Mesodermal cell (in vitro differentiated cells): Measurements from ENCODE around the gene SGMS1.

ENCODE experiments used
- H3K27ac ChIP-seq: 2 replicates; pipeline ENCODE4 v1.7.0; 2013; ENCODE audit warnings: mild to moderate bottlenecking, low read depth, low read length, moderate library complexity; ENCODE audit not compliant: severe bottlenecking
- H3K36me3 ChIP-seq: 2 replicates; pipeline ENCODE4 v1.7.1; 2013; ENCODE audit warnings: mild to moderate bottlenecking, low read length, moderate library complexity; ENCODE audit not compliant: control insufficient read depth, insufficient read depth
- H3K4me1 ChIP-seq: one replicate; pipeline ENCODE4 v1.7.1; 2013; ENCODE audit warnings: mild to moderate bottlenecking, low read length; ENCODE audit not compliant: insufficient read depth, control insufficient read depth, poor library complexity, severe bottlenecking
- H3K4me3 ChIP-seq: 2 replicates; pipeline ENCODE4 v1.7.0; 2013; ENCODE audit warnings: low read length, control low read depth, mild to moderate bottlenecking; ENCODE audit not compliant: insufficient read depth, poor library complexity, severe bottlenecking; ENCODE audit errors: extremely low read depth
- H3K9me3 ChIP-seq: 2 replicates; pipeline ENCODE4 v1.7.1; 2013; ENCODE audit warnings: mild to moderate bottlenecking, low read length, moderate library complexity; ENCODE audit not compliant: control insufficient read depth
- WGBS, 2 experiments: methylation state at CpG; one replicate each; pipeline ENCODE4 v1.1.5; 2013; ENCODE audit warnings: missing lambda C conversion rate in 2 of 2; ENCODE audit not compliant: insufficient coverage in 2 of 2; 5-methylcytosine and 5-hydroxymethylcytosine counted together

SGMS1 gene

DNA sequence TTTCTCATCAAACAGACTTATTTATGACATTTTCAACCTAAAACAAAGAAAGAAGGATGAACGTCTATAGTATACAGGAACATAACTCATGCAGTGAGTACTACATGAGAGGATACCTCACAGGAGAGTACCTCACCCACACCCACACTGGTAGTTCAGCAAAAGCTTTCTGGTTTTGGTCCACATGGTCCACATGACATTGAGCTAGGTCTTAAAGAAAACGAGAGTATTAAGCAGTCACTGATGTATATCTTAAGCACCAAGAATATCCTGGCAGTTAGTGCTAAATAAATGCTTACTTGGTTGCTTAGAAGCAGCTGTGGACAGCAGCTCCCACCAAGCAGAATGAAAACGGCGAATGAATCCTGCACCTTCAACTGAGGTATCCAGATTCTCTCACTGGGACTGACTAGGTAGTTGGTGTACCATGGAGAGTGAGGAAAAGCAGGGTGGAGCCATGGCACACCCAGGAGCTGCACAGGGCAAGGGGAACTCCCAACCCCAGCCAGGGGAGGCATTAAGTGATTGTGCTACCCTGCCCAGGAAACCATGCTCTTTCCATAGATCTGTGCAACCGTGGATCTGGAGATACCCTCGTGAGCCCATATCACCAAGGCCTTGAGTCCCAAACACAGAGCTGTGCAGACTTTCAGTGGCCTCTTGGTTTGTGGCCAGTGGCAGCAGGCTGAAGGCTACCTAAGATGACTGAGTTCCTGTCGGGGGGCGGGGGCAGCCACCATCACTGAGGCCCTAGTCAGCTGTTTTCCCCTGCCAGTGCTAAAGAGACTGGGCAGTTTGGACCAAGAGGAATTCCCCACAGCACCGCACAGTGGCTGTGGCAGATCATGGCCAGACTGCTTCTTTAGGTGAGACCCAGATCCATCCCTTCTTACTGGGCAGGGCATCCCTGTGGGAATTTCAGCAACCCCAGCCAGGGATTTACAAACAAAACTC is 143.4 kb downstream of the SGMS1 start:
- Histone ChIP-seq H3K36me3 (no peaks in the 10 kb centered on the region), H3K27ac (no peak overlapping the region), H3K4me3 (no peak overlapping the region), H3K4me1 (no peaks in the 10 kb centered on the region), H3K9me3 (no peaks in the 10 kb centered on the region)
- WGBS, 2 experiments, result 94 to 95% methylated on average over 7 of the region's 9 CpGs

DNA sequence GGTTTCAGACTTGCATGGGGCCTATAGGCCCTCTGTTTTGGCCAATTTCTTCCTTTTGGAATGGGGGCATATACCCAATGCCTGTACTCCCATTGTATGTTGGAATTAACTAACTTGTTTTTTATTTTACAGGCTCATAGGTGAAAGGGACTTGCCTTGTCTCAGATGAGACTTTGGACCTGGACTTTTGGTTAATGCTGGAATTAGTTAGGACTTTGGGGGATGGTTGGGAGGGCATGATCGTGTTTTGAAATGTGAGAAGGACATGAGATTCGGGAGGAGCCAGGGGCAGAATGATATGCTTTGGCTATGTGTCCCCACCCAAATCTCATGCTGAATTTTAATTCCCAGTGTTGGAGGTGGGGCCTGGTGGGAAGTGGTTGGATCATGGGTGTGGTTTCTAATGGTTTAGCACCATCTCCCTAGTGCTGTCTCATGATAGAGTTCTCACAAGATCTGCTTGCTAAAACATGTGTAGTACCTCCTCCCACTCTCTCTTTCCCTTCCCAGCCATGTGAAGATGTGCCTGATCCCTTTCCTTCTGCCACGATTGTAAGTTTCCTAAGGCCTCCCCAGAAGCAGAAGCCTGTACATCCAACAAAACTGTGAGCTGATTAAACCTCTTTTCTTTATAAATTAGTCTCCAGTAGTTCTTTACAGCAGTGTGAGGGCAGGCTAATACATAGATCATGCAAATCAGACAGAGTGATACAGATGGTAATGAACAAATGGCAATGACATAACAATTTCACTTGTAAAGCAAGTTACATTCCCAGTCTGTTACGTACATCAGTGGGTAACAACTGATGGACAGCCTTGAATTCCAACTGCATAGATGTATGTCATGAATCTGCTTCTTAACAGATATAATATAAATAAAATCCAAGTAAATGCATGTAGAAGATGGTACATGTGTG is 146.2 kb downstream of the SGMS1 start:
- no peaks in the 10 kb centered on the region for H3K9me3 ChIP-seq

DNA sequence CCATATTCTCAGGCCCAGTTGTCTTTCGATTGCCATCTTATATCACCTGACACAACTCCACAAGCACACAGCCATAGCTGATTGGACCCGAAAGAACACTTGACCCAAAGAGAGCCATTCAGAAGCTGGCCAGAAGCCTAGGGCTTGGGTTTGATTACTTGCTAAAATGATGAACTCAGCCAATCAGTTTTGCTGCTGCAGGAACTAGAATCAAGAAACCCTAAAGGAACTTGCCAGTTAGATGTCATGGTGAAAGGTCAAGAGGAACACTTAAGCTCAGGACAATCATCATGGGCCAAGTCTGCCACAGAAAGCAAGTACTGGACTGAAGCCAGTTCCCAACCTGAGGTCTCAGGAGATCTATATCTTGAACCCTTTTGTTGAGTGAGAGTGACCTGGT is 150.0 kb downstream of the SGMS1 start:
- Histone ChIP-seq H3K4me1 (no peaks in the 10 kb centered on the region), H3K4me3 (no peak overlapping the region), H3K9me3 (no peaks in the 10 kb centered on the region), H3K36me3 (no peaks in the 10 kb centered on the region), H3K27ac (no peak overlapping the region)
- WGBS, 2 experiments, result 80 to 100% methylated on average over 2 of the region's 2 CpGs

More for the DNA sequence above, 146.2 kb downstream of the SGMS1 start:
- Histone ChIP-seq H3K36me3 (no peaks in the 10 kb centered on the region), H3K4me3 (no peak overlapping the region), H3K27ac (no peak overlapping the region), H3K4me1 (no peaks in the 10 kb centered on the region)
- WGBS, 2 experiments, result 40 to 70% methylated on average over 1 to 2 of the region's 4 CpGs

DNA sequence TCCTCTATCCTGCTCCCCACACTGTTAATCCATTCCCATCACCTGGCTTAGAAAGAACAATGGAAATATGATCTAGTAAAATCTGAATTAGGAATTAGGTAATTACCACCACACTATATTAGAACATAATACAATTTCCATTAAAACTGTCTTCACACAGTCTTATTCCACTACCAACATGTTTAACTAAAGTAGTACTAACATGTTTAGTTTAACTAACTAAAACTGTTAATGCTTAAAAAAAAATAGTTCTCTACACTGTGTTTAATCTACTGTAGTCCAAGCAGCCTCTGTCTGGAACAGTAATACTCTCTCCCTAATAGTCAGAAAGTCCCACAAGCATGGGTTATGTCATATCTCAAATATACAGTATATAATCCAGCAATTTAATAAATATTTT is 150.8 kb downstream of the SGMS1 start:
- Histone ChIP-seq H3K4me1 (no peaks in the 10 kb centered on the region), H3K36me3 (no peaks in the 10 kb centered on the region), H3K4me3 (no peak overlapping the region), H3K9me3 (no peaks in the 10 kb centered on the region), H3K27ac (no peak overlapping the region)

DNA sequence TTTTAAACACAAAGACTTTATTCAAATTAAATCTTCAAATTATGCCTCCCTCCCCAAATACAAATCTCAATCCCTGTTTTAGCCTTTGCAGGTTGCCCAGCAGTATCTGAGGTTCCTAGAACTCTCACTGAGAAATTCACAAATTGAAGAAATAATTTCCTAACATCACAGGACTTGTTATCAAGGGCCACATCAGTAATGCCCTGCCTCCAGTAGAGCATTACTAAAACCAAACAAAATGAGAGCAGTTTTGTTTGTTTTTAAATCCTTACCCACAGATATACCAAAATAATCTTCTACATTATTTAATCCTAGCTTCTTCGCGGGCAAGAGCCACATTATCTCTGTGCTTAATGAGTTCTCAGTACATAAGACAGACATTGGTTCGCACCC is 152.2 kb downstream of the SGMS1 start:
- H3K9me3 ChIP-seq, result no peaks in the 10 kb centered on the region
- 67 to 100% methylated on average over 2 to 3 of the region's 3 CpGs for WGBS, 2 experiments
- H3K4me3 ChIP-seq, result no peak overlapping the region
- no peaks in the 10 kb centered on the region for H3K36me3 ChIP-seq
- no peak overlapping the region for H3K27ac ChIP-seq
- H3K4me1 ChIP-seq, result no peaks in the 10 kb centered on the region

DNA sequence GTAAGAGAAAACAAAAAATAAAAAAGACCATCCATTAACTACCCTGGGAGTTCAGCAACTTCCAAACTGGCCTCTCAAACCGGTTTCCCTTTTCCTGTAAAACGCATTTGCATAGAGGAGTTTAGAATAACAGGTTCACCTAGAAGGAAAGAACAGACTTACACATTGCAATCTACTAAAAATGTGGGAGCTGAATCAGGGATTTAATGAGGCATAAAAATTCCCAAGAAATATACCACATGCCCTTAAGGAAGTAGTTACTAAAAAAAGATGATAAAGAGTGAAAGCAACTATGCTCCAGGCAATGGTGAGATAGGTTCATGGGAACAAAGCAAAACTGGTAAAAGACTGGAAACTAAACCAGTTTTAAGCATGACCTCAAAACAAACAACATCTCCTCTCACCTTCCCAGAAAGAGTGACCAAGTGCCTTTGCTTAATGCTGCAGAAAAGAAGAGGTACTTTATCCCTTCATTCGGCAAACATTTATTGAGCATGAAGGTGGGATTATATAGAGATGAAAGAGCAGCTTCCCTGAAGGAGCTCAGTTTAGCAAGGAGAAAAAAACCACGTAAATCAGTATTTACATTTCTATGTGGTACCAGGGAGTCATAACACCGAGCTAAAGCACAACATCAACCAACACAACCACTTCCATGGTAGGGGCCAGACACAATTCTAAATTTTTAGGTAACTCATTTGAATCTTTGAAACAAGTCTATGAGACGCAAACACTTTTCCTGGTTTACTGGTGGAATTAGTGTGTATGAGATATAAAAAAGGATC is 152.8 kb downstream of the SGMS1 start:
- H3K4me3 ChIP-seq, result no peak overlapping the region
- 100% methylated on average over 1 of the region's 6 CpGs; no CpG with 5 or more reads in 1 of the 2 experiments for WGBS, 2 experiments
- H3K4me1 ChIP-seq, result no peaks in the 10 kb centered on the region
- H3K9me3 ChIP-seq, result no peaks in the 10 kb centered on the region
- H3K27ac ChIP-seq, result peak overlapping the region; percentile 4
- H3K36me3 ChIP-seq, result no peaks in the 10 kb centered on the region

DNA sequence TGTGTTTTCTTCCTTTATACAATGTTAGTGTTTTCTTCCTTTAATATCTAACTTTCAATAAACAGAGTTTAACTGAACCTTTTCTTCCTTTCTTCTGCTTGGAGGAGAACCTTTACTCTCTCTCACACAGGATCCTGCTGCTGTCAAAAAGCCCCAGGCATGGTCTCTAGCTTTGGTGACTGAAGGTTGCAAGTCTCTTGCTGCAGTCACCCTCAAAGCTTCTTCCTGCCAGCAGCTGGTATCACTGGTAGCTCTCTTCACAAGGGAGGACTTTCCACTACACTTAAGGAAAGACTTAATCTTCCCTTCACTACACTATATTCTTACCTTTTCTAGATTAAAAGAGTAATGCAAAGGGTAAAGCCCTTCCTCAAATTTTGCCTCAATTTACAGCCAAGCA is 153.4 kb downstream of the SGMS1 start:
- H3K27ac ChIP-seq, result no peak overlapping the region
- H3K4me3 ChIP-seq, result no peak overlapping the region

DNA sequence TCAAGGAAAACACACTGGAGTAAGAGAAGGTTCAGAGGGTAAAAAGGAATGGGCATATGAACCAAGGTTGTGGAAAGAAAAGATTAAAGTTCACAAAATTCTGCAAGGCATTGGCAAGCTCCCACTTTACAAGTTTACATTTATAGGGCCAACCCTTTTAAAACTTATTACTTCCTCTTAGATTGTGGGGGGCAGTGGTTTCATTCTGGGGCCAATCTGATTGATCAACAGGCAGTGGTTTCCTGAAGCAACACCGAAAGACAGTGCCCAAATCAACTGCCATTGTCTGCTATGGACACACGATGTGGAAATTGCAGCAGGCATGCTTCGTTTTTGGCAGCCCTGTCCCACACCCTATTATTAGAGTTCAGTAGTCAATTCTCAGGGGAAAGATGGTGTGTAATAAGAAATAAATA is 154.0 kb downstream of the SGMS1 start:
- Histone ChIP-seq H3K9me3 (no peaks in the 10 kb centered on the region), H3K36me3 (no peaks in the 10 kb centered on the region), H3K4me1 (no peaks in the 10 kb centered on the region), H3K27ac (no peak overlapping the region), H3K4me3 (no peak overlapping the region)
- 80% methylated on average over 3 of the region's 3 CpGs for WGBS, 2 experiments

More for the DNA sequence above, 153.4 kb downstream of the SGMS1 start:
- Histone ChIP-seq H3K4me1 (no peaks in the 10 kb centered on the region), H3K36me3 (no peaks in the 10 kb centered on the region), H3K9me3 (no peaks in the 10 kb centered on the region)

DNA sequence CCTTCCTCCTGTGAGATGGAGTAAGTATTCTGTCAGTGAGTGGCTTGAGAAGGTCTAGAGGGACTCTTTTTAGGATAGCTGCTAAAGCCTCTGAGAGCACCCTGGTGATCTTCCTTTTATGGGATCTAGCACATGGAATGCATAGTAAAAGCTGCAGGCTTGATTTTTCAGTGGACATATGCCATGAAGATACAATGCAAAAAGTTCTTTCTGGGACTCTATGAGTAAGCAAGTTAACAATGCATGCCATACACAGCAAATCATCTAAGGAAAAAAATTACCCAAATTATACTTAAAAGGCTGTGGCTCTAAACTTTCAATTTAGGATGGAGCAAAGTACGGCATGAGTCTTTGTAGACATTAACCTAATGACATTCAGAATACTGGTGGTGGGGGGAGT is 154.5 kb downstream of the SGMS1 start:
- Histone ChIP-seq H3K36me3 (no peaks in the 10 kb centered on the region), H3K27ac (no peak overlapping the region), H3K4me3 (no peak overlapping the region), H3K4me1 (no peaks in the 10 kb centered on the region), H3K9me3 (no peaks in the 10 kb centered on the region)
- WGBS, 2 experiments, result no CpG with 5 or more reads among the region's 1 CpG

DNA sequence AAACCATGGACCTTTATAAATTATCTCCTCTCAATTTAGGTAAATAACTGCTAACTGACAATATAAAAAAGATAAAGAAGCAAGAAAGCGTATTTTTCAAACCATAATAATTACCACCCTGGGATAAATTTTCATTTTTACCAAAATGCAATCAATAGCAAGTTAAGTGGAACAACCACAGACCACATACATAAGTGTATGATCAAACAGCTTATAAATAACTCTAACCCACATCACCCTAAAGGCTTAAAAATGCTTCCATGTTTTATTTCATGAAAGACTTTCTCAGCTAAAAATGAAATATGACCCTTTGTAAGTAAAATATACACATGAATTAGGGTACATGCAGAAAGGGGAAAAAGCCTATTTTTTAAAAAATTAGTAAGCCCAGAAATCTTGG is 156.5 kb downstream of the SGMS1 start:
- Histone ChIP-seq H3K9me3 (no peaks in the 10 kb centered on the region), H3K27ac (no peak overlapping the region), H3K36me3 (no peaks in the 10 kb centered on the region), H3K4me3 (no peak overlapping the region), H3K4me1 (no peaks in the 10 kb centered on the region)
- 100% methylated on average over 1 of the region's 1 CpG; no CpG with 5 or more reads in 1 of the 2 experiments for WGBS, 2 experiments
